Left renal pelvis (tissue), 4 donors: ENCODE data around the gene HSPBAP1. TPM values are rescaled to one million over a fixed set of nuclear protein-coding genes. Genes with fewer than 3 reads are reported as not detected.
A peak's percentile ranks its signal among the peaks of the same experiment; 100 is the strongest.
"Not testable (repeated sequence)": the region's sequence is repeated elsewhere in the genome, so short reads cannot be mapped to it uniquely, and the experiment has no call there.

ENCODE experiments used
- DNase-seq, 4 donors: peaks; one replicate each; pipeline ENCODE4 v3.0.0-alpha.2; 2013; ENCODE audit warnings: low read depth in 4 of 4, low spot score in 3 of 4
- polyA plus RNA-seq, 4 donors: library from polyadenylated mRNA; unstranded; fragments of 120-200 nt; gene quantifications; one replicate each; pipeline ENCODE4 v1.2.1, GENCODE V29; 2013; ENCODE audit not compliant: insufficient read length in 4 of 4

The HSPBAP1 gene
- polyA plus RNA-seq, 4 donors, result 9.2 to 15.6 (median 11.6) TPM

DNA sequence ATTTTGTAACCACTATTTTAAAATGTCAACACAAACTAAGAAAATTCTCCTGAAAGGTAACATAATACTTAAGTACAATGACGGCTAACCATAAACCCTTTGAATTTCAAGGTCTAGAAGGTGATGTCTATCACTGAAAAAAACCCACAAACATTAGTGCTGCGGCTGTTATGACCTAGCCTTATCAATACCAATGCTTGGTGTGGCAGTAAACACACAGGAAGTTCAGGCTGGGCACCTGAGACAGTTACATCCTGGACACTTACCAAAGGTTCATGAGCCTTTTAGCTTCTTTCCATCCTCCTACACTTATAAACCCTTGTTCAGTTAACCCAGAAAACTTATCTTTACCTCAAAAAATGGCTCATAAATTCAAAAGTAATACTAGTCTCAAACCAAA, 5.8 kb downstream of the HSPBAP1 start:
- no peak for DNase-seq

DNA sequence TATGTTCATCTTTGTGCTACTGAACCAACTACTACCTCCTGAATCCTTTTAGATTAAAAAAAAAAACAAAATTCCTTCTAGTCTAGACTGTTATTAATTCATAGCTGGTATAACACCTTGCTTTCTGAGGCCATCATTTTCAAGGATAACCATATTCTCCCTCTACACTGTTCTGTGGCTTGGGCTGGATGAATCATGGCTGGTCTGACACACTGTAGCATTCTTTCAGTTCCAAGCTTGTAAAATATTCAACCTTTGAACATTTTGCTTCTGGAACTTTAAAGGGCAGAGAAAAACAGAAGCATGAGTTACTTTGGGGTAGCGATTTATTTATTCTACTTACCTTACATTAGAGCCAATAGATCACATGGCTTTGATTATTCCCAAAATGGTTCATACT, 7.6 kb downstream of the HSPBAP1 start:
- DNase-seq, result no peak

DNA sequence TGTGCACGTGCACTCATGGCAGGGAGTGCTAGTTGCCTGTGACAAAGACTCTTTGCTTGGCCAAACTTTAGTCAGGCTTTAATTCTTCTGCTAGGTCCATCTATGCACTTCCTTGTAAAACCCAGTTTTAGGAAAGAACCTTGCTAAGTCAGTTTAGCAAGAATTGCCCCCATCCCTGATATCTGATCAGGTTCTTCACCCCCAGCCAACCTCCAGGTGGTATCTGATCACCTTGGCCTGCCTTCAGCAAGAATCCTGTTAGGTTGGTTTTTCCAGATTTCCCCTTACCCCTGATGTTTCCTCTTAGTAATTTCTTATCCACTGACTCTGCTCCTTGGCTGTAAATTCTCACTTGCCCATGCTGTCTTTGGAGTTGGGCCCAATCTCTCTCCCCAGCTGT, 8.4 kb downstream of the HSPBAP1 start:
- no peak for DNase-seq

DNA sequence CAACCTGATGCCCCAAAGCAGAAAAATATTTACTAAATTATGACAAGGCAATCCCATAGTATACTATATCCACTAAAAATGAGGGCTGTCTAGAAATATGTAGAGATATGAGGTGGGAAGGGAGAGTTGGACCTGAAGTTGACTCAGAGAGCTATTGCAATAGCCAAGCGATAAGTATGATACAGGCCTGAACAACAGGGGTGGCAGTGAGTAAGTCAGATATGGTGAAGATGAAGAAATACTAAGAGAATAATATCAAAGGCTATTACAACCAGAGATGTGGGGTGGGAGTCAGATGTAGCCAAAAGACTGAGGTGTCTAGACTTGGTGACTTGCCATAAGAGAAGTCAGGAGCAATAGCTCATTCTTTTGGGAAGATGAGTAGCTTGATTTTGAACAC, 9.2 kb downstream of the HSPBAP1 start:
- no peak for DNase-seq

- no peak for DNase-seq
Measured at GRCh38 chr3:122782804-122783203, 10.8 kb downstream of the HSPBAP1 start.

DNA sequence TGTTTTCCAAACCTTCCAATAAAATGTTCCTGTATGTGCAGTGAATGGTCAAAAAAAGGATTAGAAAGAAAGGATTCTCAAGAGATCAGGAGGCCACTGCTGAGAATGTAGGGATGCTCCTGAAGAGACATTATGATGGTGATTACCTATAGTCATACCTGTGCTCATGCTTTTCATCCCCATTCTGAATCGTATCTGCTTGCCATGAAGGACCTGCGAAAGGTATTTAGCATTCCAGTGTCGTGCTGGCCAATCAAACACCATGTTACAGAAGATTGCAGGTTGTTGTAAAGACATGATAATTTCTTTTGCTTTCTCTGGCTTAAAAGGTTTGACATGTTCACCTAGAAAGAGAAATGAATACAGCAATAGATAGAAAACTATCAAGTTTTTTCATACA, 16.1 kb downstream of the HSPBAP1 start:
- no peak for DNase-seq

DNA sequence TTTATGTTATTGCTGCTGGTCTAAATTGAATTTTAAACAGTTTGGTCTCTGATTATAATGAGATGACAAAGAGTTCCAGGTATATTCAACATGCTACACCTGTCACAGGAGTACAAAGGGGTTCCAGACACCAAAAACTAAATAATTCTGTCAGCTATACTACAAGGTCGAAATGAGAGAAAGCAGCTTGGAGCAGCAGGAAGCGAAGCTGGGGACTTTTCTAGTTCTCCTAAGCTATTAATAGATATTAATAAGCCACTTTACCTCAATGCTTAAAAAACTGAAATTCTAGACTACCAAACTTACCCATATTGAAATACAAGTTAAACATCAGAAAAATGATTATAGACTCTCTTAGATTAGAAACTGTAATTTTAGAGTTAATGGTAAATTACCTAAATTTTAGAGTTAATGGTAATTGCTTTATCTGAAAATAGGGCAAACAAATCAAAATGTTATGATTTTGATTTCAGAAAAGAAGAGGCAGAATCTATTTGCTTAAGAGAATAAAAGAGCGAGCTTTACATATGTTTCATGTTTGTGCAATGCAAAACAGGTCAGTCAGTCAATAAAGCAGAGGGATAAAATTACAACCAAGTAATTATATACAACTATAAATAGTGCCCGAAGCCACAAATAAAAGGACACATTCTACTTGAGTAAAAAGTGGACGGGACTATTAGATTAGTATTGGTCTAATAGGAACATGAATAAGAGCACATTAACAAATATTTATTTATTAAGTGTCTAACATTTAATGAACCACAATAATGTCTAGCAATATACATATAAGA, 16.8 kb downstream of the HSPBAP1 start:
- DNase-seq, result no peak

- no peak for DNase-seq
Measured at GRCh38 chr3:122774564-122774963, 19.1 kb downstream of the HSPBAP1 start.

GRCh38 chr3:122773944-122774509, 19.6 kb downstream of the HSPBAP1 start:
- no peak for DNase-seq

- no peak for DNase-seq
Measured at GRCh38 chr3:122772827-122773226, 20.8 kb downstream of the HSPBAP1 start.

- DNase-seq, result no peak
Measured at GRCh38 chr3:122770521-122771202, 23.0 kb downstream of the HSPBAP1 start.

DNA sequence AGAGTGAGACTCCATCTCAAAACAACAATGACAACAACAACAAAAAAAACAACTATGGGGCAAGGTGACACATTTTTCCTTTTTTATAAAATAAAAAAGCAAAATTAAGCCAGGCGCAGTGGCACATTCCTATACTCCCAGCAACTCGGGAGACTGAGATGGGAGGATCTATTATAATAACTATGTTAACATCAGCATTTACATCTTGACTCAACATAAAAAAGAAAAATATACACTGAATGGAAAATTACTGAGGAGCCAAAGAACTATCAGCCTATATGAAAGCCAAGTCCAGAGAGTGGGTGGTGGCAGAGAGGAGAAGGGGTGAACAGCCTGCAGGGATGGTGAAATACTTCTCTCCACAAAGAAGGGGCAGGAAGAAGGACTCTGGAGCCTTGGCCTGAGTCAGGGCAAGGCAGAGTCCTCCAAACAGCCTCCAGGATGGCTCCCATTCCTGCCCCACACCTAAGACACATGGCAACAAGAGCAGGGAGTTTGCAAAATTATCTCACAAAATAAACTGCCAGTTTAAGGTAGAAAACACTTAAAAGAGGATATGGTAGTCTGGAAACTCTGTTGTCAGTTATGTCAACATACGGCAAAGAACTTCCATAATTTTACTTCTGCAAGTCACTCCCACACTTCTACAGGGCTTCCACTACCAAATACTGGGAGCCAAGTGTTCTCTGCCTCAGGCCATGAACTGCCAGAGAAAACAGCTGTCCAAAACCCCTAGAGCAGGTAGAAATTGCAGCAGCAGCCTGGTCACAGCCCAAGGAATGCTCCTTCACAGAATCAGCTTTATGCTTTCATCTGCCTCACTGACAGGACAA, 25.9 kb downstream of the HSPBAP1 start:
- DNase-seq, result no peak

GRCh38 chr3:122766430-122766829, 27.2 kb downstream of the HSPBAP1 start:
- no peak for DNase-seq

DNA sequence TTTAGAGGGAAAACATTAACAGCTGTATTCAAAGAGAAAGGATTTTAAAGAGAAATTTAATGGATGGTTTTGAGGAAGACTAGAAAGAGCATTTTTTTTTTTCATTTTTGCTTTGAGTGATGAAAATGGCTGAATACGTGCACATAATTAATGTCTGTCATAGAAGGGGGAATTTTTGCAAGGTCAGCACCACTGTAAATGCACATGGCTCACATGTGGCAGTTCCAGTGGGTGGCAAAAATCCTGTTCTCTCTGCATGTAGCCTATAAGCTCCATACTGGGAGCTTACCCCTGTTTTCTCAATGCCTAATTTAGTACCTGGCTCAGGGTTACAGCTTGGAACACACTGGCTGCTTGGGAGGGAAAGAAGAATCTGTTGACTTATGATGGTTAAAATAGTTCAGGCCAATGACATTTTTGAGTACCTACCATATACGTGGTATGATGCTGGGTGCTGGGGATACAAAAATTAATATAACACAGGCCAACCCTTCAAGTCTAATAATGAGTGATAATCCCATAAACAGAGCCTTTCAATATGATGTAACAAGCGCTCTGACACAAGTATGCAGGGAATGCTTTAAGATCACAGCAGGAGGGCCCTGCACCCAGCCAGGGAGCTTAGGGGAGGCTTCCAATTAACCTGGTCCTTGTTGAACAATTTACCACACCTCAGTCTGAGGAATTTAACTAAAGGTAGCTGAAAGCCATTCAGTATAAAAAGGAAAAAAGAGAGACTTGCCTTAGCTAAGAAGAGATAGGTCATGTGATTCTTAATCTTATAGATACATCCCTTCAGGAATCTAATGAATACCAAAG, 33.0 kb downstream of the HSPBAP1 start:
- no peak for DNase-seq

DNA sequence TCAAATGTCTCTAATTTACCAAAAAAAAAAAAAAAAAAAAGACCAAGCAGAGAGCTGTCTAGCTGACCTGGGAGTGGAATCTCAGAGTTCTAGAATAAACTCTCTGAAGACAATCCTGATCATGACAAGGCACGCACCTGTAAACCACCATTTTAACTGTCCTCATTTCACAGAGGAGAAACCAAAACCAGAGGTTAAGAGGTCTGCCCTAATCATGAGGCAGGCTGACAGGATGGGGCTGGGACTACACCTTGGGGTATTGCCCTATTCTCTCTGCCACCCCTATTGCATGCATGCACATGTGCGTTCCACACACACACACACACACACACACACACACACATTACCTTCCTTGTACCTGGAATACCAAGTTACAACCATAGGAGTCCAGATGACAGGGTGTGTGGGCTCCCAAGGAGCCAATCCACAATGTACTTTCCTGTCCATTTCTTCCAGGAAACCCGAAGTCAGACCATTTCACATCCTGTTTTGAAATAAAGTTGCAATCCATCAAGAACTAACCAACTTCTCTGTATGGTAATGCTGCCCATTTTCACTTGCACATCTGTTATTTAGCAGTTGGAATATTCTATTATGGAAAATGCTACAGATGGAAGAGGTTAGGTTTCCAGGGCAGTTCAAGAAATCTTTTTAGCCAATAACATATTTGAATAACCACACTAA, 34.6 kb downstream of the HSPBAP1 start:
- no peak for DNase-seq

DNA sequence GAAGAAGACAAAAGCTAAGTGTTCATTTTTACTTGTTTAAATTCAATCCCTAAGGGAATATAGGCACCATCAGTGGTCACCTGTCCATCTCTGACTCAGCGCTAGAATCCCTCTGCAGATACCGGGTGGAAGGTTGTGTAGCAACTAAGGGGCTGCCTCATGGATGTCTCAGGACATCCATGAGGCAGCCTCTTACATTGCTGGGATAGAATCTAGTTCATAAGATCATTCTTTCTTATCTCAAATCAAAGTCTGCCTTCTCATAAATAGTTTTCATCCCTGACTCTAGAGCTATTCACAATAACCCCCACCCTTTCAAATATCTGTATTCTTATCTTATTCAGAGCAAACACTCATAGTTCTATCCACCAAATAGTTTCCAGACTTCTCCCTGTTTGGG, 38.1 kb downstream of the HSPBAP1 start:
- DNase-seq, result no peak

- DNase-seq, result peak in 1 of 4 donors; percentile 5
Measured at GRCh38 chr3:122754929-122755328, 38.7 kb downstream of the HSPBAP1 start.

GRCh38 chr3:122748347-122748746, 45.3 kb downstream of the HSPBAP1 start:
- no peak for DNase-seq

GRCh38 chr3:122747295-122747694, 46.3 kb downstream of the HSPBAP1 start:
- not testable (repeated sequence) for DNase-seq
